Peyer's patch (tissue), 4 donors: Measurements from ENCODE around the gene UCP3.

ENCODE experiments used
- CTCF ChIP-seq, 6 experiments: fragments of 450-650 bp in 4 of 6; fragments of 200-600 bp in 2 of 6; sonication (generic) in 1 of 6; IDR thresholded peaks; one replicate each; pipeline ENCODE4 v1.5.1; 2017 to 2019; ENCODE audit warnings: antibody characterized with exemption in 6 of 6, mild to moderate bottlenecking in 3 of 6, moderate library complexity in 1 of 6
- POLR2A ChIP-seq, 2 donors: fragments of 450-650 bp; IDR thresholded peaks; one replicate each; pipeline ENCODE4 v1.5.1; 2017; ENCODE audit warnings: antibody characterized with exemption in 2 of 2, mild to moderate bottlenecking in 2 of 2, moderate library complexity in 2 of 2

- TF ChIP-seq CTCF (IDR thresholded peaks at IDR 0.05): no peak
- no peak for TF ChIP-seq POLR2A (IDR thresholded peaks at IDR 0.05)
Observed at GRCh38 chr11:74001822-74002286, 7.0 kb downstream of the UCP3 start.
